Measurements from ENCODE around the gene IQCK.
A peak's percentile ranks its signal among the peaks of the same experiment; 100 is the strongest.
"Not testable (repeated sequence)": the region's sequence is repeated elsewhere in the genome, so short reads cannot be mapped to it uniquely, and the experiment has no call there.

The IQCK gene

DNA sequence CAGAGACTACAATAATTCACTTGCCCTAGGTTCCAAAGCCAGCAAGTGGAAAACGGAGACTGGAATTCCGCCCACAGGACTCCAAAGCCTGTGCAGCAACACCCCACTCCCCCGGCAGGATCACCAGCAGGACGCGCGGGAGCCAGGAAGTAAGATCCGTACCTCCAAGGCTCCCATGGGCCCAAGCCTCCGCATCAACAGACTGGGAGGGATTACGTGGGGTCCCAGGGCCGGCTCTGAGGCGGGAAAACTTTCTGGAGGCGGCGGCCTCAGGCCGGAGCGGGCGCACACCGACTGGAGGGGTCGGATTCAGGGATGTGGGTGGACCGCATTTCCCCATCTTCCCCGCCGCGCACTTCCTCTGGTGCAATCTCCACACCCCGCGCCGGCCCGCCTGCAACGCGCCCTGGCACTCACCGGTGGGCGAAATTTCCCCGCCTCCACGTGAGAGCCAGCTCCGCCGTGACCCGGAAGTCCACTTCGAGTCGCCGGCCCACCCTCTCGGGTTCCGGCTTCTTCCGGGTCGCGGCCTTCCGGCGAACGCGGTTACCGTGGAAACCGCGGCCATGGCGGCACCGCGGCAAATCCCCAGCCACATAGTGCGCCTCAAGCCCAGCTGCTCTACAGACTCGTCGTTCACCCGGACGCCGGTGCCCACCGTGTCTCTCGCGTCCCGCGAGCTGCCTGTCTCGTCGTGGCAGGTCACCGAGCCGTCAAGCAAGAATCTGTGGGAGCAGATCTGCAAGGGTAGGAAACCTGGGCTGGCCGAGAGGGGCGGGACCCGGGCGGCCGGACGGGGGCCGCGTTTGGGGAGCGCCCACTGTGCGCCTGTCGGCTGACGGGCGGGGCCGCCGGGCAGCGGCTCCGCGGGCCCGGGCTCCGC is at the start of gene IQCK, which contains the start of gene KNOP1:
Gene IQCK, plus strand, starts transcription at position 531 of the 883 bp plus-strand sequence. Its CDS starts 36 bp downstream, at position 567.
Gene KNOP1, minus strand, starts transcription at position 487 of the 883 bp plus-strand sequence. CDS start 3,192 bp downstream, outside the sequence.
- peak; percentile 68 to 83 (median 78) for DNase-seq (ENCODE audit: low read depth in 2 of 3, low spot score in 2 of 3)

DNA sequence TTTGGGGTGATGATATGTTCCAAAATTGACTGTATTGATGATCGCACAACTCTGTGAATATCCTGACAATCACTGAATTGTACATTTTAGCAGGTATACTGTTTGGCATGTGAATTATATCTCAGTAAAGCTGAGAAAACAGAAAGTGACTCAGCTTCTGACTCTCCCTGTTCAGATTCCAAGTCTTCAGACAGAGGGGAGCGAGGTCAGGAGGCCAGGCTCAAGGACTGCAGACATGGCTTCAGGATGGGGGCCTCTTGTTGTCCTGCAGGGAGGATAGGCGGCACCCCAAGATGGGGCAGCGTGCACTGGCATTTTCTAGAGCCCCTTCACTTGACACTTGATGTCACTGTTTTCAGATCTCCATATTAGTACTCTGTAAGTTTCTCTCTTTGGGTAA is 45.7 kb upstream of the IQCK start:
- DNase-seq (ENCODE audit: low read depth in 2 of 3, low spot score in 2 of 3), result no peak

GRCh38 chr16:19674485-19674884 is 43.6 kb upstream of the IQCK start:
- DNase-seq (ENCODE audit: low read depth in 2 of 3, low spot score in 2 of 3), result no peak

GRCh38 chr16:19677402-19677801 is 40.7 kb upstream of the IQCK start:
- DNase-seq (ENCODE audit: low read depth in 2 of 3, low spot score in 2 of 3), result no peak

DNA sequence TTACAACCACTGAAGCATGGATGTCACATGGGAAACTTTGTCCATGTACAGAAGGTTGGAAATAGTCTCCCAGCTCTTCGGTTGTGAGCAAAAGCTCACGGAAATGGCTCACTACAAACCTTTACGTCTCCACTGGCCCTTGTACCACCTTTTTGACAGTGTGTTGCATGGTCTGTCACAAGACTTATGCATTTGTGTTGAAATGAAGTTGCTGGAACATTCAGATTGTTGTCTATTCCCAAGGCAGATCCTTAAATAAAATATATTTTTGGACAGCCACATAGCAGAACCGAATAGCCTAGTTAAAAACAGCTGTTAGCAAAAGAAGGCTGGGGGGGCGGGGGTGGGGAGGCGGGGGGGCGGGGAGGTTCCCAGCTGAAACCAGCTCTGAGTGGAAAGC is 39.3 kb upstream of the IQCK start:
- no peak for DNase-seq (ENCODE audit: low read depth in 2 of 3, low spot score in 2 of 3)

GRCh38 chr16:19679281-19679680 is 38.8 kb upstream of the IQCK start:
- DNase-seq (ENCODE audit: low read depth in 2 of 3, low spot score in 2 of 3), result not testable (repeated sequence)

DNA sequence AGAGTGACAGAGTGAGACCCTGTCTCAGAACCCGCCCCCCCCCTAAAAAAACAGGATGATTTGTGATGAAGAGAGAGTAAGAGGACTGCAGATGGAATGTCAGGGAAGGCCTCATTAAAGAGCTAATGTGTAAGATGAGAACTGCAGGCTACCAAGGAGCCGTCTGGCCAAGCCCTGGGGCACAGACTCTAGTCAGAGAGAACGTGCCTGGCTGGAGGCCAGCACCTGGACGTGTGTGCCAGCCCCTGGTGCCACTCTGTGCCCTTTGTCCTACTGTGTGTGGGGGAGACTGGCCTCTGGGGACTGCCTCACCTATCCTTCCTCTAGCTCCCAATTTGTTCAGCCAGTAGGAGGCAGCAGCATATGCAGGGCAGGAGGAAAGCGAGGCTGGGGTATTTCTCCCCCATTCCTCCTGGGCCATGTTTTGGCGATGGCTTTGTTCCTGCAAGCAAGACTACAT is 37.2 kb upstream of the IQCK start:
- no peak for DNase-seq (ENCODE audit: low read depth in 2 of 3, low spot score in 2 of 3)

DNA sequence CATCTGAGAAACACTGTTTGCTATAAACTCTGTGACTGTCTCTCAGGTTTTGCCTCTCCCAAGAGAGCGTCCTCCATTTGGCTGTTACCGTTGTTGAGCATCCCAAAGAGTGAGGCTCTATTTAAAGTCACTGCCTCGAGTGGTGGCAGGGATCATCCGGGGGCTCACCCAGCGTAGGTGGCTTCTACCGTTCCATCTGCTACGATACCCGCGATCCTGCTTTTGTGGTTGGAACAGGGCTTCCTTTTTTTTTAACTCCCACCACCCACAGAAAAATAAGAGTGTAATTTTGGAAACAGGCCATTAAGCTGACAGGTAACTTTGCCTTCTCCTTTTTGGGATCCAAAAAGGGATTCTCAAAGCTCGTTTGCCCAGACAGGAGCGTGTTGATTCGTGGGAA is 36.4 kb upstream of the IQCK start:
- DNase-seq (ENCODE audit: low read depth in 2 of 3, low spot score in 2 of 3), result no peak

- no peak for DNase-seq (ENCODE audit: low read depth in 2 of 3, low spot score in 2 of 3)
Measured at GRCh38 chr16:19683453-19684236, 34.4 kb upstream of the IQCK start.

GRCh38 chr16:19685176-19685575 is 32.9 kb upstream of the IQCK start:
- DNase-seq (ENCODE audit: low read depth in 2 of 3, low spot score in 2 of 3), result no peak

- DNase-seq (ENCODE audit: low read depth in 2 of 3, low spot score in 2 of 3), result no peak
Measured at GRCh38 chr16:19687279-19687678, 30.8 kb upstream of the IQCK start.

- DNase-seq (ENCODE audit: low read depth in 2 of 3, low spot score in 2 of 3), result no peak
Measured at GRCh38 chr16:19688396-19689024, 29.6 kb upstream of the IQCK start.

DNA sequence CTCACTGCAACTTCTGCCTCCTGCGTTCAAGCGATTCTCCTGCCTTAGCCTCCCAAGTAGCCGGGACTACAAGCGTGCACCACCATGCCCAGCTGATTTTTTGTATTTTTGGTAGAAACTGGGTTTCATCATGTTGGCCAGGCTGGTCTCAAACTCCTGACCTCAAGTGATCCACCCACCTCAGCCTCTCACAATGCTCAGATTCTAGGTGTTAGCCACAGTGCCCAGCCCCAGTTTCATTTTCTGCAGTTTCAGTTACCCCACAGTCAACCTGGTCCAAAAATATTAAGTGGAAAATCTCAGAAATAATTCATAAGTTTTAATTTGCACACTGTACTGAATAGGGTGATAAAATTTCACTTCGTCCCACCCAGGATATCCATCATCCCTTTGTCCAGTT is 28.7 kb upstream of the IQCK start:
- no peak for DNase-seq (ENCODE audit: low read depth in 2 of 3, low spot score in 2 of 3)

DNA sequence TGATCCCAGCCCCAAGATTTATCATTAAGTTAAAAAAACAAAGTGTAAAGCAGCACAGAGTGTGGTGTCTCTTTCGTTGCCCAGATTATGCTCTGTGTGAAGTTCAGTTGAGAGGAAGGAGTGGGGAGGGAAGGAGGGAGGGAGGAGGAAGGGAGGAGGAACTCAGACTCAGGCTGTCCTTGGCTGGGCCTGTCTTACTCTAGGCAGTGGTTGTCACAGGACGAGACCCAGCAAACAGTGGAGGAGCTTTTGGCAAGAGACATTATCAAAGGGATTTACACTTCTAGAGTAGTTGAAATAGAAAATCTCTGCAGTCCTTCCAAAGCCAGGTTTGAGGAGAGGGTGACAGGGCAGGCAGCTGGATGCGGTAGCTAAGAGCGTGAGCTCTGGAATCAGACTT is 27.9 kb upstream of the IQCK start:
- no peak for DNase-seq (ENCODE audit: low read depth in 2 of 3, low spot score in 2 of 3)

DNA sequence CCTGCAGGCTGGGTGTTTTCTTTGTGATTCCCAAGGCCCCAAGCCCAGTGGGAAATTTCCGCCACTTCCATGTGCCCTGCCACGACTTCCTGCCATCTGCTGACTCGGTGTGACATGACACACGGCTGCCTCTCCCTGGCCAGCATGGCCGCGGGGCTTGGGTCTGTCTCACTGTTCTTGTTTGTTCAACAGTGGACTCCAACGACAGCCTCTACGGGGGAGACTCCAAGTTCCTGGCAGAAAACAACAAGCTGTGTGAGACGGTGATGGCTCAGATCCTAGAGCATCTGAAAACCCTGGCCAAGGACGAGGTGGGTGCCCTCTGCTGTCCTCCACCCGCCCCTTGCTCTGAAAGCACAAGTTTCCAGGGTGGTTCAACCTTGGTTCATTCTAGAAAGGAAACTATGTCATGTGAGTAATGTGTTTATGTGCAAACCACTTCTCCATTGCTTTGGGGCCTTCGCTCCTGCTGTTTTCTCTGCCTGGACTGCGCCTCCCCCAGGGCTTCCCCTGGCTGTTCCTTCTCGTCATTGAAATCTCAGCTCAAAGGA is 26.8 kb upstream of the IQCK start:
- no peak for DNase-seq (ENCODE audit: low read depth in 2 of 3, low spot score in 2 of 3)

GRCh38 chr16:19694989-19695388 is 23.1 kb upstream of the IQCK start:
- DNase-seq (ENCODE audit: low read depth in 2 of 3, low spot score in 2 of 3), result no peak

DNA sequence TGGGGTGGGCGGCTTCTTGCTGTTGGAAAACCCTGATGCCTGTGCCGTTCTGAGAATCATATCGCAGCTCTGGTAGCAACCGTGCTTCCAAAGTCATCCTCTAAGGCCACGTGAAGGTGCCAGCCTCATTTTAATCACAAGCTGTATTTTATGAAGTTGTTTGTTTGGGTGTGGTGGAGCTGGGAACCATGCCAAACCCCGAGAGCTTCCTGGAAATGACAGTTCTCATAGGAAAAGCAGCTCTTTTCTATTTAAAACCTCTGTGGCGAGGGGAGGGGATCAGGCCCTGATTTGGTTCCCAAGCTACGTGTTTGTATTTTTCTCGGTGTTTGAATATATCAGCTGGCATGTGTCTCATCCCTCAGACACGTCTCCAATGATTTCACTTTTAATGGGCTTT is 21.7 kb upstream of the IQCK start:
- no peak for DNase-seq (ENCODE audit: low read depth in 2 of 3, low spot score in 2 of 3)

GRCh38 chr16:19696961-19697360 is 21.1 kb upstream of the IQCK start:
- no peak for DNase-seq (ENCODE audit: low read depth in 2 of 3, low spot score in 2 of 3)

GRCh38 chr16:19697756-19698318 is 20.2 kb upstream of the IQCK start:
- DNase-seq (ENCODE audit: low read depth in 2 of 3, low spot score in 2 of 3), result no peak

DNA sequence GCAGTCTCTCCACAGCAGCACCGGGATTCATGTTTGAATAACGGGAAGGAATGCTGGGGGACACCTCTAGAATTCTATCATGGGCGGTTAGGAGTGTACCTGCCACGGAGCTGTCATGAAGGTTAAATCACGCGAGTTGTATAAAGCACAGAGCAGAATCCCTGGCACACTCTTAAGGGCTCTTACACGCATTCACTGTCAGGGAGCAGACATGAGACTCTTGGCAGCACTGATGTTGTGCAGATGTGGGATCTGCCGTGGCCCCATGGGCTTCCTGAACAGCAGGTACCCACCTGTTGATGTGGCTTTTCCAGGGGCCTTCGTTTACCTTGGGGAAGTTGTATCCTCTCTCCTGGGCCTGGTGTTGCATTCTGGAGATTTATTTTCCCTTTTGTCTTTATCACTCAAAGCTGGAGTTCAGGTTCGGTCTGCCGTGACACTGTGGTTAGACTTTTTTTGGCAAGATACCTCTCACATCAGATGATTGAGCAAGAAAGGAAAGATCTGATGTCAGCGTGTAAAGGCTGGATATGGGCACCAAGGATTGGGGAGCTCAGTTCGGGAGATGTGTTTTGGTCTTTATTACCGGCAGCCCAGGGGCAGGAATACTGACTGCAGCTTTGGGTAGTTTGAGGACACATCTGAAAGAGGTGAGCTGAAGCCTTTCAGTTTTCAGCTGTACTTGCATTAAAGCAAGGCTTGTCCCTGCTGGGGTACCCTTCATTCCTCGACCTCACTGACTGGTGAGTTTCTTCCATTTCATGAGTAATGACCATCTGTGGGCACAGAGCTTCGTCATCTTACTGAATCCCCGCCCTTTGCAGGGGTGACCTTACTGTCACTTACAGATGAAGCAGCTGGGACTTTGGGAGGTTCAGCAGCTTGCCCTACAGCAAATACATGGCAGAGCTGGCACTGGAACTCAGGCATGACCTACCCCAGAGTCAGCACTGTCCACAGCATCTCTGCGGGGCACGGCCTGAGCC is 19.3 kb upstream of the IQCK start:
- DNase-seq (ENCODE audit: low read depth in 2 of 3, low spot score in 2 of 3), result no peak

Data from activated CD8-positive, alpha-beta memory T cell treated with anti-CD3 and anti-CD28 coated beads for 48 hours (primary cell).